NOMO-1 treated with DMSO at 0.1 percent for 48 hours (cell line): Measurements from ENCODE around the gene R3HDML.
"Not testable (repeated sequence)": the region's sequence is repeated elsewhere in the genome, so short reads cannot be mapped to it uniquely, and the experiment has no call there.

ENCODE experiments used
- DNase-seq: peaks from one replicate; lab custom pipeline; 2025; ENCODE audit not compliant: unreplicated experiment; lab: John Stamatoyannopoulos, UW

Gene R3HDML

DNA sequence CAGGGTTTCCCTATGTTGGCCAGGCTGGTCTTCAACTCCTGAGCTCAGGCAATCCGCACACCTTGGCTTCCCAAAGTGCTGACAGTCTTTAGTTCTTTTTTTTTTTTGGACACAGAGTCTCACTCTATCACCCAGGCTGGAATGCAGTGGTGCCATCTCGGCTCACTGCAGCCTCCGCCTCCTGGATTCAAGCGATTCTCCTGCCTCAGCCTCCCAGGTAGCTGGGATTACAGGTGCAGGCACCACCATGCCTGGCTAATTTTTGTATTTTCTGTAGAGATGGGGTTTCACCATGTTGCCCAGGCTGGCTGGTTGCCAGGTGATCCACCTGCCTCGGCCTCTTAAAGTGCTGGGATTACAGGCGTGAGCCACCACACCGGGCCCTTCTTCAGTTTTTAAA lies 9.1 kb upstream of the R3HDML start:
- not testable (repeated sequence) for DNase-seq

DNA sequence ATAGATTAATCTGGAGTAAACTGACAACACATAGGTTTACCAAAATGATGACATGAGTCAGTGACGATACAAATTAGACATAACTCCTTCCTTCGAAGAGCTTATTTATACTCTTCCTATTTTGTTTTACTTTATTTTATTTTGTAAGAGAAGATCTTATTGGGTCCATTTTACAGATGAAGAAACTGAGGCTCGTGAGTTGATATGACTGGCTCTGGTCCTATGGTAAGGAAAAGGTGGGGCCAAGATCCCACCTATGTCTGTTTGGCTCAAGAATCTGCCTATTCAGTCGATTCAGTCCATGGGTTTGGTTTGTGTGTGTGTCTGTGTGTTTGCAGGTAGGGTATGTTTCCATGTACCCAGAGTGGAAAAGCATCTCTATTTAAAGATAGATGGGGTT lies 8.4 kb upstream of the R3HDML start:
- DNase-seq = no peak

DNA sequence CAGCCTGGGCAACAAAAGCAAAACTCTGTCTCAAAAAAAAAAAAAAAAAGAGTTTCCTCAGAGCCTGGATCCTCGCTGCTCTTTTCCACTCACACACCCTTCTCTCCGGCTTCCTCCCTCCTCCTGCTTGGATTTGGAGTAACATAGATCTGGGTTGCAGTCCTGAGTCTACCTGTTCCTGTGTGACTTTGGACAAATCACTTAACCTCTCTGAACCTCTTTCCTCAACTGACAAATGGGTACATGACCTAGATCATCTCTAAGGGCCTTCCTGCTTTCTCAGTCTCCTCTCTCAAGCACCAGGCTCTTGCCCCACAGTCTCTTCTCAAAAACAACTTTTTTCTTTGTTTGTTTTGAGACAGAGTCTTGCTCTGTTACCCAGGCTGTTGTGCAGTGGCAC lies 5.6 kb upstream of the R3HDML start:
- no peak for DNase-seq

DNA sequence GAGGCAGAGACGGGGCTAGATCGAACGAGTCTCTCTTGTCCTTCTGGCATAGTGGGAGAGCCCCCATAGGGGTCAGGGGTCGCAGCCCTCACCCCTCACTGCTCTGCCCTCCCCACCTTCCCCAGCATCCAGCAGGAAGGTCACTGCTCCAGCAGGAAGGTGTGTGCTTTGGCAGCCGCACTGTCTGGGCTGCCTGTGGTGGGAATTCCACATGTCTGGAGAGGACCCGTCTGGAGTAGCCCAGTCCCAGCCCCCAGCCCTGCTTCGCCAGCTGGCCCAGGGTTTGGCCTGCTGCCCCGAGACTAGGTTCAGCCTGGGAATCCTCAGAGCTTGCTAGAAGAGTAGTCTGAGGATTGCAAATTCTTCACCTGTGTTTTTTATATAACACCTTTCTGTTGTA lies 2.5 kb upstream of the R3HDML start:
- DNase-seq = no peak

DNA sequence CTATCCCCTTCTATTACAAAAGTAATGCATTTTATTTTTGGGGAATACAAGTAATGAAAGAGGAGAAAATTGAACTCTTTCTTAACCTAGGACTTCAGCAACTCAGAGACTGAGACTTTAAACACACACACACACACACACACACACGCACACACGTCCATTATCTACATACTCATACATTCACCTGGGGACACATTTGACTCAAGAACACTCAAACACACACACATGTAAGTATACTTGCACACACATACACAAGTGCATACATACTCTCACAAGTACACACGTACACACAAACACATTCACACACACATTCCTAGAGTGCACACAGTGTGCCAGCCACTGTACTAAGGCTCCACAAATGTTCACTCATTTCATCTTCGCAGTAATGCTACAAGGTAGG lies 2.1 kb upstream of the R3HDML start:
- no peak for DNase-seq

DNA sequence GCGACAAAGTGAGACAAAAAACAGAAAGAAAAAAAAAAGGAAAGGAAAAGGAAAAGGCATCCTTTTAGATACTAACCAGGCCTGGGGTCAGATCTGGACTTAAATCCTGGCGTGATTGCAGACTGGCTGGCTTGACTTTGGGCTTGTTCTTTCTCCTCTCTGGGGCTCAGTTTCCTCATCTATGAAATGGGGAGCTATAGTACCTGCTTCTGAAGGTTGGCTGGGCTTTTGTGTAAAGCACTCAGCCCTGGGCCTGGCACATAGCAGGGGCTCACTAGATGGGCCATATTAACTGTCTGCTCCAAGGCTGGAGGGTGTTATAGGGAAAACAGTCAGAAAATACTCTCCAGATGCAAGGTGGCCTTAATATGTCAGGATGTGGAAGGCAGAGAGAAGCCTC lies 1.2 kb upstream of the R3HDML start:
- DNase-seq = no peak

DNA sequence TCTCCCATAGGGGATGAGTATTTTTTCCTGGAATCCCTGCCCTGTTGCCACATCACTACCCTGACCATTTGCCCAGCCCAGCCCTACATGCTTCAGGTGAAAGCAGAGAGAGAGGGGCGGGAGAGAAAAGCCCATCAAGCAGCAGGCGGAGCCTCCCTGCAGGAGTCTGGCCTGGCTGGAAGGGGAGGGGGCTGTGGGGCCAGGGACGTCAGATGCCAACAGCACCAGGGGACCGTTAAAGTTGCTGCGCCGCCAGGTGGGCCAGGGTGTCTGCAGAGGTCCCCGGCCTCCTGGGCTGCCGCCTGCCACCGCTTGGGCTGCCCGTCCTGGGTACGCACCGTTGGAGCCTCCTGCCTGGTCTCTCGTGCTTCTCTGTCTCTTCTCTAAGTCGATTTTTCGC lies 757 bp upstream of the R3HDML start:
- no peak for DNase-seq

DNA sequence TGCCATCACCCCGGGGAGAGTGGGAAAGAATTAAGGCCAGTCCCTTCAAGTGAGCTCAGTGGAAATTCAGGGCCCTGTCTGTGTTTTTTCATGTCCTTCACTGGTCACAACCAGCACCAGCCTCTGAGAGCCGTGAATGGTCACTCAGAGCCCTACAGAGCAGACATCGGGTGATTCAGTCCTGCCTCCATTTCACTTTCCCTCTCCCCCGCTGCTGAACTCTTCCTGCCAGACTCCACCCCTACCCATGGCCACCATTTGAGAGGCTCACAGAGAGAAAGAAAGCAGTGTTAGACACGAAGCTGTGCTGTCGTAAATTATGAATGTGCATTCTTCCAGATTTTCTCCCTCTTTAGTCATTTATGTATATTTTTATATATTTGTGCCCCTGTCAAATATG lies 5.4 kb downstream of the R3HDML start:
- DNase-seq = no peak

DNA sequence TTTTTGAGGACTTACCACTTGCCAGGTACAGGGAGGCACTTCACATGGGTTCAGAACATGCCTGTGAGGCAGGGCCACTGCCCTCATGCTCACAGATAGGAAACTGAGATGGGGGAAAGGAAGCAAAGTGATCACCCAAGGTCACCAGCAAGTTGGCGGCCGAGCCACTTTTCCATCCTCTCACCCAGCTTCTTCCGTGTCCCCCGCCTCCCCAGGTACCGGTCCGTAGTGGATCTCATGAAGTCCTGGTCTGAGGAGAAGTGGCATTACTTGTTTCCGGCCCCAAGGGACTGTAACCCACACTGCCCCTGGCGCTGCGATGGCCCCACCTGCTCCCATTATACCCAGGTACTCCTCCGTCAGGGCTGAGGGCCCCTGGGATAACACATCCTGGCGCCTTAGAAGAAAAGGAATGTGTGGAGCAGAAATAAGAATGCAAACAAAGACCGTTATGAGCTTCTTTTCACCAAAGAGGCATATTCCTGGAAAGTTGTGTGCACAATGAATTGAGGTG lies 6.4 kb downstream of the R3HDML start:
- no peak for DNase-seq

DNA sequence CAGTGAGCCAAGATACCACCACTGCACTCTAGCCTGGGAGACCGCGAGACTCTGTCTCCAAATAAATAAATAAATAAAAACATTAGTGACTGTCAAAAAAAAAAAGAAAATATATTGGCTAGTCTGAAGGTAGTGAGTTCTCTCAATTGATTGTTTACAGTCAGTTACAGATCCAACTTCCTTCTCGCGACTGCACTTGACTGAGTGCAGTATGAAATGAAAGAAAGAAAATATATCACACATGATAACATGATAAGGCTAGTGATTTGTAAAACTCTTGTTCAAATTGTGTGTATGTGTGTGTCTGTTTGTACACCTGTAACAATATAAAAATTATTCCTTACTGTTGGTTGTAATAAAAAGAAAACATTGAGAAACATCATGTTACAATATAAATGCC lies 7.9 kb downstream of the R3HDML start:
- no peak for DNase-seq

DNA sequence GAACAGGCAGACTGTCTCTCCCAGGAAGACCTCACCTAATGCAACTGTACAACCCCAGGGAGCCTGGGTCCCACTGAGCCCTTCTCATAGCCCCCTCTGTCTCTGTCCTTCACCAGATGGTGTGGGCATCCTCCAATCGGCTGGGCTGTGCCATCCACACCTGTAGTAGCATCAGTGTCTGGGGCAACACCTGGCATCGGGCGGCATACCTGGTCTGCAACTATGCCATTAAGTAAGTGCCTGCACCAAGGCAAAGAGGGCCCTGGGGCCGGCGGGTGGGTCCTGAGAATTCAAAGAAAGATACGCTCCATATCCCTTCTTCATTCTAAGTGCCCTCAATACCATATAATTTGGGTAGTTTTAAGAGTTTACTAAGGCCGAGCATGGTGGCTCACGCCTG lies 8.3 kb downstream of the R3HDML start:
- DNase-seq = no peak

DNA sequence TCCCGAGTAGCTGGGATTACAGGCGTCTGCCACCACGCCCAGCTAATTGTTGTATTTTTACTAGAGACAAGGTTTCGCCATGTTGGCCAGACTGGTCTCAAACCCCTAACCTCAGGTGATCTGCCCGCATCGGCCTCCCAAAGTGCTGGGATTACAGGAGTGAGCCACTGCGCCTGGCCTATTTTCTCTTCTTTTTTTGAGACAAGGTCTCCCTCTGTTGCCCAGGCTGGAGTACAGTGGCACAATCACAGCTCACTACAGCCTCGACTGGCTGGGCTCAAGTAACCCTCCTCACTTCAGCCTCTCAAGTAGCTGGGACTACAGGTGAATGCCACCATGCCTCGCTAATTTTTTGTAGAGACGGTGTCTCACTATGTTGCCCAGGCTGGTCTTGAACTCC lies 9.1 kb downstream of the R3HDML start:
- not testable (repeated sequence) for DNase-seq

DNA sequence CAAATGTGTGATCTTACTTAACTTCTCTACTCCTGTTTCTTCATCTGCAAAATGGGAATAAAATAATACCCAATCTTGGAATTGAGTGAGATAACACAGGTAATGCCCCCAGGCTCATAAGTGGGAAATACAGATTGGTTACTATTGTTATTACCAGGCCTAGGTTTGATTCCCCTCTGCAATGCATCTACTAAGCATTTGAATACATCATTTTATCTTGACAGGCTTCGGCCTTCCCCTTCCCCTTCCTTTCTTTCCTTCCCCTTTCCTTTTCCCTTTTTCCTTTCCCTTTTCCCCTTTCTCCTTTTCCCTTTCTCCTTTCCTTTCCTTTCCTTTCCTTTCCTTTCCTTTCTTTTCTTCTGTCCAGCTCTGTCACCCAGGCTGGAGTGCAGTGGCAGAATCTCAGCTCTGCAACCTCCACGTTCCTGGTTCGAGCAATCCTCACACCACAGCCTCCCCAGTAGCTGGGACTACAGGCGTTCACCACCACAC lies 11.4 kb downstream of the R3HDML start:
- no peak for DNase-seq

DNA sequence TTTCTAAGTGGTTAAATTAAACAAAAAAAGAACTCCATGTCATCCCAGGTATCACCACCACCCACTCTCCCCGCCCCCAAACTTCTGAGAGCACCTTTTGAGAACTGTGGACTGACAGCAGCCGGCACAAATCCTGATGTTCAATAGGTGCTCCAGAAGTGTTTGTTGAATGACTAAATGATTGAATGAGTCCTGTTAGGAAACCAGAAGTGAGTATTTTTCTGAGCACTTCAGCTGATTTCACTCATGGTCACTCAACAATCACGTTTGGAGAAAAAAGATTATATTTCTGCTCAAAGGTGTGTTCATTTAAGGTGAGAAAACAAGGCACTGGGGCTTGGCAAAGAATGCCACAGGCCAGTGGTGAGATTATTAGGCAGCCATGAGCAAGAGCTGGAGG lies 12.5 kb downstream of the R3HDML start:
- DNase-seq = no peak

DNA sequence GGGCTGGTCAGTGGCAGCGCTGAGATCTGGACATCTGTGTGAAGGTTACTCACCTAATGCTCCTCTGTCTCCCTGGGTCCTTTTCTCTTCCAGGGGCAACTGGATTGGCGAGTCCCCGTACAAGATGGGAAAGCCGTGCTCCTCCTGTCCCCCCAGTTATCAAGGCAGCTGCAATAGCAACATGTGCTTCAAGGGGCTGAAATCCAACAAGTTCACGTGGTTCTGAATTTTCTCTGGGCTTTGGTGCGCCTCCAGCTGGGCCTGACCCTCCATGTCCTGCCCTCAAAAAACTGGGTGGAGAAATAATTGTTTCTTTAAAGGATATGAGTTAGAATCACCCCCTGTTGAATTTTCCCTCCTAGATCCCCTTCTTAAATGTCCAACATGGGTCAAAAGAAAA lies 13.7 kb downstream of the R3HDML start:
- no peak for DNase-seq

DNA sequence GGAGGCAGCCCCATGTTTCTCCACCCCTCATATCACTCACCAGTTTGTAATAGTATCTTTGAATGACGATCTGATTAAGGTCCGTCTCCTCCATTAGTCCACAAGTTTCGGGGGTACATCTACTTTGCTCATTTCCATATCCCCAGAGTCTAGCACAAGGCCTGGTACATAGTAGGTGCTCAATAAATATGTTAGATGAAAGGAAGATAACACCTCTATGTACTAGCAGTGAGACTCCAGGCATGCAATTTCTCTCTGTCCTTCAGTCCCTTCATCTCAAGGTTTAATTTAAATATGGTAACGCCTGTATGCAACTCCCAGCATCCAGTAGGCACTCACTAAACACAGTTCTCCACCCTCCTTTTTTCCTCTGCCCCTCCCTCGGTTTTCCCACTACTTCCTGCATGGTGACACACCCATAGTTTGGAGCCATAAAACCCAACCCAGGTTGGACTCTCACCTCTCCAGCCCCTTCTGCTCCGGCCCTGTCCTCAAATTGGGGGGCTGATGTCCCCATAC lies 18.2 kb downstream of the R3HDML start:
- no peak for DNase-seq

DNA sequence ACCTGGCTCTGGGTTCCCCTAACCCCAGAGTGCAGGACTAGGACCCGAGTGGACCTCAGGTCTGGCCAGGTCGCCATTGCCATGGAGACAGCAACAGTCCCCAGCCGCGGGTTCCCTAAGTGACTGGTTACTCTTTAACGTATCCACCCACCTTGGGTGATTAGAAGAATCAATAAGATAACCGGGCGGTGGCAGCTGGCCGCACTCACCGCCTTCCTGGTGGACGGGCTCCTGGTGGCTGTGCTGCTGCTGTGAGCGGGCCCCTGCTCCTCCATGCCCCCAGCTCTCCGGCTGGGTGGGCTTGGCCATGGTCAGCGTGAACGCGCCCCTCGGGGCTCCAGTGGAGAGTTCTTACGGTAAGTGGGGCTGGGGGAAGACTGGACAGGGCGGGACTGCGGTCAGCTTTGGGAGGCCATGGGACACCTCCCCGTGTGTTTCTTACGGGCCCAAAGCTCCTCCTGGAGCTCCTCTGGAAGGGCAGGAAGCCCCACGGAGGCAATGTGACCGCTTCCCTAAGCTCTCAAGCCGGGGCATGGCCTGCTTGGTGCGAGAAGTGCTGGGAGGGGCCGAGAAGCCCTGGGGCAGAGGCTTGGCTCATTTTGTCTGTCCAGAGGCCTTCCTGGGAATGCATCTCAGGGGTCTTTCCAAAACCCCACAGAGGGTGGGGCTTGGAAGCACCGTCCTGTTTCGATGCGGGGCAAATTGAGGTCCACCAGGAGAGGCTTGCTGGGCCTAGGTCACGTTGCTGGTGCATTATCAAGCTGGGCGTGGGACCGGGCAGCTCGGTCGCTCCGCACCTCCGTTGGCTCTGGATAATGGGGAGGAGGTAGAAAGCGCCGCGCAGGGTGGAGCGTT lies 18.9 kb downstream of the R3HDML start, which contains the start of gene HNF4A:
HNF4A (plus strand) TSS at position 202 of the 855 bp plus-strand sequence; CDS start at position 308, 106 bp downstream.
- DNase-seq = no peak

DNA sequence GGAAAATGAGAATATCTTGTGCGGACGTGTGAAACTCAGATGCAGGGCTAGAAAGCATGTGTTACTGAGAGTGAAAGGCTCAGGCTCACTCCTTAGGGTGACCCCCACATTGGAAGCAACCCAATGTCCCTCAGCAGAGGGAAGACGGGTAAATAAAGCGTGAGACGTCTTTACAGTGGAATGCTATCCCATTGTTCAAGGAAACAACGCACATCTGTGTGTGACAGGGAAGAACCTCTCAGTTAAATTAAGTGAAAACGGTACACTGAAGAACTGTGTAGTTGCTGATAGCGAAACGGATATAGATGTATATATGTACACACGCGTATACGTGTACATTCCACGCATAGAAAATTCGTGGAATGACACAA lies 19.5 kb downstream of the R3HDML start:
- DNase-seq = no peak

DNA sequence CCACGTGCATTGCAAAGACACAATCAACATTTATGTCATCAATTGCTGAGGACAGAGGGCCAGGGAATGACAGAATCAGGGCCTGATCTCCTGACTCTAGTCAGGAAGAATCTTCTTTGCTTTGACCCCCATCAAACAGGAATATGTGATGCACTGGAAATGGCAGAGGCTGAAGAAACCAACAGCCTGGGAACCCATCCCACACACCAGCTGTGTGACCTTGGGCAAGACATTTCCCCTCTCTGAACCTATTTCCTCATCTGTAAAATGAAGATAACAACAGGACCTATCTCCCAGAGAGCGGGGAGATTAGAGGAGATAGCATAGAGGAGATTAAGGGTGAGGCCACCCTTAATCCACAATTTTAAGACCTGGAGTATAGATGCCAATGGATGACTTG lies 20.2 kb downstream of the R3HDML start:
- DNase-seq = no peak

DNA sequence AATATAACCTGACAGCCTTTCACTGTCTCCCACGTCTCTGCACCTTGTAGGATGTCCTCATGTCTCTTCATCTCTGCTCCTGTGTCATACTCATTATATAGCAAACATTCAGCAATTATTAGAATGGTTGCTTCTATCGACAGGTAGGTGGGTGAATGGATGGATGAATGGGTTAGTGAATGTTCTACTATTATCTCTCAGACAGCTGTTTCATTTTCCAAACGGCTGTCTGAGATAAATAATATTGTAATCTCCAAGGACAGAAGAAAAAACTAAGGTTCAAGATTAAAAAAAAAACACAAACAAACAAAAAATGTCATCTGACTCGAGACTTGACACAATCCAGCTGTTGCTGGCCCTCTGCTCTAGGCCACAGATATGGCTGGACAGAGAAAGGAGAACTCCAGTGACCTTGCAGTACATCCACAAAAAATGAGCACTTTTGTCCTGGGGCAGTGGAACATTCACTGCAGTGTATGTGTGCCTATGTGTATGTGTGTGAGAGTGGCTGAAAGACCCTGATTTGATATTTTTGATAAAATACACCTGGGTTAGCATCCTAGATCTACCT lies 20.8 kb downstream of the R3HDML start:
- DNase-seq = no peak

DNA sequence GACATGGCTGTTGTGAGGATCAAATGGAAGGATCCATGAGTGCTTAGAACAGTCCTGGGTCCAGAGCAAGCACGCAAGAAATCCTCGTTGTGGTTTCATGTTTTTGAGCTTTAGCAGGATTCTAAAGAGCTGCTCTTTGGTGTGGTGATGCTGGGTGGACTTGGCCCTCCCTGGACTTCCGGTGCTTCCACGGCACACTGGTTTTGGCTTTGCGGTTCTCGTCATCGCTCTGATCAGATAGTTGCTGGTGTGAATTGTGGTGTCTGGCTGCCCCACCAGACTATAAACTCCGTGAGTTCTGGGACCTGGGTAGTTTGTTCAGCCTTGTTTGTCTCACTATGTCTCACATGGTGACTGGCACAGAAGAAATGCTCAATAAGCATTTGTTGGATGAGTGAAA lies 21.9 kb downstream of the R3HDML start:
- no peak for DNase-seq

DNA sequence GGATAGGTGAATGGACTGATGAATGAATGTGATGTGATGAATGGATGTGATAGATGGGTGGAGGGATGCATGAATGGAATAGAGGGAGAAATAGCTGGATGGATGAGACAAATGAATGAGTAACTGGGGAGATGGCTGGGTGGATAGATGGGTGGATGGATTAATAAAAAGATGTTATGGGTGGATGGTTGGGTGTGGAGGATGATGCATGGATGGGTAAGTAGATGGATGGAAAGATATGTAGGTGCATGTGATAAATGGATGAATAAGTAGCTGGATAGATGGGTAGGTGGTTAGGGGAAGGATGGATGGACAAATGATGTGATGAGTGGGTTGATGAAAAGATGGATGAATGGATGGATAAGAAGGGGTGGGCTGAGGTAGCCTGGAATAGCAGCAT lies 23.4 kb downstream of the R3HDML start:
- no peak for DNase-seq
